Fibroblast of mammary gland (primary cell): Measurements from ENCODE around the gene BCL11B.

Experiments
- DNase-seq: peaks from one replicate; pipeline ENCODE4 v3.0.0-alpha.2; 2010; ENCODE audit warnings: low read depth
- H3K4me3 ChIP-seq: 2 replicates; pipeline ENCODE4 v1.5.1; 2011; ENCODE audit warnings: low read depth, mild to moderate bottlenecking, low read length, moderate library complexity; ENCODE audit not compliant: control insufficient read depth
- CTCF ChIP-seq: conservative IDR thresholded peaks from 2 replicates; pipeline ENCODE4 v1.5.1; 2011; ENCODE audit warnings: low read depth, low read length, inconsistent platforms; ENCODE audit not compliant: control insufficient read depth, insufficient read depth

BCL11B gene

GRCh38 chr14:99143126-99143525, 128.9 kb downstream of the BCL11B start:
- H3K4me3 ChIP-seq, result no peak overlapping the region
- TF ChIP-seq CTCF, result no peak
- no peak for DNase-seq

- DNase-seq, result no peak
- H3K4me3 ChIP-seq, result no peak overlapping the region
- TF ChIP-seq CTCF, result no peak
Observed at GRCh38 chr14:99141236-99141635, 130.8 kb downstream of the BCL11B start.

- no peak overlapping the region for H3K4me3 ChIP-seq
- TF ChIP-seq CTCF, result no peak
- no peak for DNase-seq
Observed at GRCh38 chr14:99138999-99139865, 132.8 kb downstream of the BCL11B start.

- DNase-seq, result no peak
- TF ChIP-seq CTCF, result no peak
- no peak overlapping the region for H3K4me3 ChIP-seq
Observed at GRCh38 chr14:99137913-99138571, 134.0 kb downstream of the BCL11B start.

GRCh38 chr14:99137001-99137700, 134.8 kb downstream of the BCL11B start:
- H3K4me3 ChIP-seq, result no peak overlapping the region
- DNase-seq, result no peak
- no peak for TF ChIP-seq CTCF

- TF ChIP-seq CTCF, result no peak
- no peak overlapping the region for H3K4me3 ChIP-seq
- DNase-seq, result no peak
Observed at GRCh38 chr14:99136401-99136800, 135.6 kb downstream of the BCL11B start.
